ENCODE data around the gene SPDYE1. TPM values are rescaled to one million over a fixed set of nuclear protein-coding genes. Genes with fewer than 3 reads are reported as not detected.

The SPDYE1 gene
- total RNA-seq, 1 experiment from 2014 or later, result not detected

DNA sequence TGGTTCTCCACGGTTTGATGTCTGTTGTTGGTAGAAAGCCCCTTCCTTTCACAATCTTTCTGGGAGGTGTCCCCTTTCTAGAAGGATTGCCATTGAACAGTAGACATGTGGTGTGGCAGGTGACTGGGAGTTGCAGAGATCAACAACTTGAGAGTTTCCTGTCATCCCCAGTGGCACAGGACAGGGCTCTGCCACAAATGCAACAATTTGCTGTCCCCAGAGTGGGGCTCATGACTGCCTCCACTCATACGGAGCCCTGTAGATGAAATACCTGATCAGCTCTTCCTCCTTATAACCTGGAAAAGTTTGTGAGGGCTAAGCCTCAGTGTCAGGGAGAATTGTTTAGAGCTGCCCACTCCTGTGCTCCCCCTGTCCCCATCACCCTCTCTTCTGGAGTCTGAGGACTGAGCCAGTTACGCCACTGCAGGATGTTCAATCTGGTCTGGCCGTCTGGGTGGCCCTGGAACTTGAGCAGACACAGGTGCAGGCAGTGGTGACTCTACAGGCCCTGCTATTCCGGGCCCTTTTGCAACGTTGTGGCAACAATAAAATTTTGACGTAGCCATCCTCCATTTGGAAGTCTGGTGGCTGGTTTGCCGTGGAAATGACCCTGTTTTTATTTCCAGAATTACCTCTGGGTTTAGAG lies 53.3 kb downstream of the SPDYE1 start:
- in situ Hi-C loops (cut with HindIII; ENCODE audit: low pct_unique_long_range_greater_than_20kb, low sequenced_read_pairs), result no loop called here
- DNase-seq (ENCODE audit: low read depth, low spot score), result no peak

DNA sequence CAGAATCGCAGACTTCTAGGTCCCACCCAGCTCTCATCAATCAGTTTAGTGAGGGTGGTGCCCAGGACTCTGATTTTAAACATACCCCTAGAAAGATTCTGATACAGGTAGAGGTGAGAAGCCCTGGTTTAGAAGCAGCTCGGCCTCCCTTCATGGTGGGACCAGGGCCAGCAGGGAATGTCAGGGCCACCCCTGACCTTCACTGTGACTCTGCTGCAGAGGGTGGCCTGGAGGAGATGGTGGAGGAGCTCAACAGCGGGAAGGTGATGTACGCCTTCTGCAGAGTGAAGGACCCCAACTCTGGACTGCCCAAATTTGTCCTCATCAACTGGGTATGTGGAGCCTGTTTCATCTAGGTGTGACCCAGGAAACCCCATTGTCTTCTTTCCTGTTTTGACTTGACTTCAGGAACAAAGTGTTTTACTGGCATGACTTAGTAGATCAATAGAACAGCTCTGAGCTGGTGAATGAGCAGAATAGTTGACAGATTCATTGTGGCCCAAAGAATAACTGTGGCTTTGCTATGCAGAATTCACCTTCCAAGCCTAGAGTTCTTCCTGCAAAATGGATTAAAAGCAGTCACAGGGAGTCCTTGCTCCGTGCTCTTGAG lies 54.0 kb downstream of the SPDYE1 start:
- in situ Hi-C loops (cut with HindIII; ENCODE audit: low pct_unique_long_range_greater_than_20kb, low sequenced_read_pairs), result no loop called here

DNA sequence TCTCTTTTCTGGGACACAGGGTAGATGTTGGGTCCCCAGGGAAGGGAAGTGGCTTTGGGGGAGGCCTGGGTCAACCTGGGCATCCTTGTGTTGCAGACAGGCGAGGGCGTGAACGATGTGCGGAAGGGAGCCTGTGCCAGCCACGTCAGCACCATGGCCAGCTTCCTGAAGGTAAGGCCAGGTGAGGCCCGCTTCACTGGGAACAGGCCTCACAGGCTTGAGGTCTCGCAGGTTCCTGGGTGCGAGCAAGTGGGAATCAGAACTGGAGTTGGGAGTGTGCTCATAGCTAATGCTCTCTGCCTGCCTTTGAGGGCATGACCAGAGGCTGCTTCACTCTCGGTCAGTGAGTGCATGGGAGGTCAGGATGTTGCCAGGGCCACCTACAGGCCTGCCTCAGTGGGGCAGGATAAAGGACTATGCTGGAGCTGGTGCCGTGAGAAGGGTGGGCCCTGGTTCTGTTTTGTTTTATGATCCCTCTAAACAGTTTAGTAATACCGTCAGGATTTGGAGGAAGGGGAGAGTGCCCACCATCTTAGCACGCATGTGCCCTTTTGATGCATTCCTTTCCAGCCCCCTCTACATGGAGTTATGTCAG lies 55.2 kb downstream of the SPDYE1 start:
- in situ Hi-C loops (cut with HindIII; ENCODE audit: low pct_unique_long_range_greater_than_20kb, low sequenced_read_pairs), result no loop called here
- DNase-seq (ENCODE audit: low read depth, low spot score), result no peak

More for the DNA sequence above, 54.0 kb downstream of the SPDYE1 start:
- DNase-seq (ENCODE audit: low read depth, low spot score), result no peak

DNA sequence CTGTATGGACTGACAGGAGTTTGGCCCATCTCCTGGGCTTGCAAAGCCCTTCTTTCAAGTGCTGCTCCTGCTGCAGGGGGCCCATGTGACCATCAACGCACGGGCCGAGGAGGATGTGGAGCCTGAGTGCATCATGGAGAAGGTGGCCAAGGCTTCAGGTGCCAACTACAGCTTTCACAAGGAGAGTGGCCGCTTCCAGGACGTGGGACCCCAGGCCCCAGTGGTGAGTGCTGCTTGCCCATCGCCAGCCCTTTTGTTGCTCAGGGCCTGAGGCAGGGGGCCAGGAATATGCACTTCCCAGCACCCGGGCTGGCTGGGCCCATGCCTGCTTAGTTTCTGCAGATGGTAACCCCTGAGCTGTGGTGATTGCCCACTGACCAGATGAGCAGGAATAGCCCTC lies 59.0 kb downstream of the SPDYE1 start:
- in situ Hi-C loops (cut with HindIII; ENCODE audit: low pct_unique_long_range_greater_than_20kb, low sequenced_read_pairs), result no loop called here
- no peak for DNase-seq (ENCODE audit: low read depth, low spot score)

DNA sequence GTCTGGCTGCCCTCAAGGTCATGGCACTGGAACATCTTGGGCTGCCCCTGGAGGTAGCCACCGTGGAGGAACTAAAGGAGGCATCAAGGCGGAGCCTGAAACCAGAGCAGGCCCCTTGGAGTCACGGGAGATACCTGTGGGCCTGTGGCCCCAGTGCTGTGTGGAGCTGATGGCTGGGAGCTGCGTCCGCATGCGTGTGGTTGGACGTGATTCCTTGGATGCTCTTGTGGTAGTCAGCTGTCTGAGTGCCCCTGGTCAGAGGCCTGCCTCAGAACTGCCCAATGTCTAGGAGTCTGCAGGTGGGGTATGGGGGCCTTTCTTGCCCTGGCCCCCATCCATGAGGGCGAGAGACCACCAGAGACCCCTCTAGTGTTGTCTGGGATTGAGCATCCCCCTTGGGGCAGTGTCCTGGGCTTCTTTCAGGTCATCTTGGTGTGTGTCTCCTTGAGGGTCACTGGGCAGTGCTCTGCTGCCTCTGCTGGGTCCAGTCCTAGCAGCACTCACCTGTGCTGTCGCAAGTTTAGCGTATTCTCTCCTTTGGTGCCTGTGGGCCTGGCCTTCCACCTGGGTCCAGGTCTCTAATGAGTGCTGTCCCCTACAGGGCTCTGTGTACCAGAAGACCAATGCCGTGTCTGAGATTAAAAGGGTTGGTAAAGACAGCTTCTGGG lies 59.6 kb downstream of the SPDYE1 start:
- in situ Hi-C loops (cut with HindIII; ENCODE audit: low pct_unique_long_range_greater_than_20kb, low sequenced_read_pairs), result no loop called here
- DNase-seq (ENCODE audit: low read depth, low spot score), result no peak

DNA sequence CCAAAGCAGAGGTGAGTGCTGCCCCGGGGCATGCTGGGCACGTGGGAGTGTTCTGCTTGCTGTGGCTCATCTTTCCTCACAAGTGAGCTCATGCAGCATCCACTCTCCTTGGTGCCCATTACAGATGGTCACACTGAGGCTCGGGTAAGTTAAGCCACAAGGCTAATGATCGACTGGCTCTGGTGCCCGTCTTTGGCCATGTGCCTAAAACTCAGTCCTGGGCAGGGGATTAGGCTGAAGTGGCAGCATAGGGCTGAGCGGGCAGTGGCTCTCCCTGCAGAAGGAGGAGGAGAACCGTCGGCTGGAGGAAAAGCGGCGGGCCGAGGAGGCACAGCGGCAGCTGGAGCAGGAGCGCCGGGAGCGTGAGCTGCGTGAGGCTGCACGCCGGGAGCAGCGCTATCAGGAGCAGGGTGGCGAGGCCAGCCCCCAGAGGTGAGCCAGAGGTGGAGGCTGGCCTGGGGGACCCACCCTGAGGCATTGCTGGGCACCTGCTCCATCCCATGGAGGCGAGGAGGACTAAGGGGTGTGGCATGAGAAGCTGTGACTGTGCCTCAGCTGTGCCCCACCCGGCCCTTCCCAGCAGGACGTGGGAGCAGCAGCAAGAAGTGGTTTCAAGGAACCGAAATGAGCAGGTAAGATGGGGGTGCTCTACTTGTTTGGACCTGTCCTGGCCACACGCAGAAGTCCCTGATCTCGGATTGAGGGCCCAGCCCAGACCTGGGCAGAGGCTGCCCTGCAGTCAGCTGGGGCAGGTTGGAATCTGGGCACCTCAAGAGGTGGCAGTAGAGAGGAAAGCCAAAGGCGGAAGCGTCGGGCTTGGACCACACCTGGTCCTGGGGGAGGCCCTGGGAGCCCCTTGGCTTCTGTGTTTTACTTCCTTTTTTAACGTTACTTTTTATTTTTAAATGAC lies 60.4 kb downstream of the SPDYE1 start:
- in situ Hi-C loops (cut with HindIII; ENCODE audit: low pct_unique_long_range_greater_than_20kb, low sequenced_read_pairs), result no loop called here
- no peak for DNase-seq (ENCODE audit: low read depth, low spot score)

DNA sequence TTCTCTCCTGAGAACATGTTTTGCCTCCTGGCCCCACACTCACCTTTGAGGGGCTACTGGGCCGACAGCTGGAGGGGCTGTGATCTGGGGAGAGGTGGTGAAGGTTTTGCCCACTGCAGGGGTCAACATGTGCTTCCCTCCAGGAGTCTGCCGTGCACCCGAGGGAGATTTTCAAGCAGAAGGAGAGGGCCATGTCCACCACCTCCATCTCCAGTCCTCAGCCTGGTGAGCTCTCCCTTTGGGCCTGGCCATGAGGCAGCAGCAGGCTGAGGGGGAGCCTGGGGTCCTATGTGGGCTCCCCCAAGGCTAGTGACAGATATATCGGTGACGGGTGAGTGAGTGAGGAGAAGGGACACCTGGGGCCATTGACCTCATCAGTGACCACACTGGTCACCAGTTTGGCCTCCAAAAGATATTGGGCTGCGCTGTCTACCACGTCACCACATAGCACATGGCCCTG lies 61.1 kb downstream of the SPDYE1 start:
- in situ Hi-C loops (cut with HindIII; ENCODE audit: low pct_unique_long_range_greater_than_20kb, low sequenced_read_pairs), result no loop called here
- DNase-seq (ENCODE audit: low read depth, low spot score), result no peak

DNA sequence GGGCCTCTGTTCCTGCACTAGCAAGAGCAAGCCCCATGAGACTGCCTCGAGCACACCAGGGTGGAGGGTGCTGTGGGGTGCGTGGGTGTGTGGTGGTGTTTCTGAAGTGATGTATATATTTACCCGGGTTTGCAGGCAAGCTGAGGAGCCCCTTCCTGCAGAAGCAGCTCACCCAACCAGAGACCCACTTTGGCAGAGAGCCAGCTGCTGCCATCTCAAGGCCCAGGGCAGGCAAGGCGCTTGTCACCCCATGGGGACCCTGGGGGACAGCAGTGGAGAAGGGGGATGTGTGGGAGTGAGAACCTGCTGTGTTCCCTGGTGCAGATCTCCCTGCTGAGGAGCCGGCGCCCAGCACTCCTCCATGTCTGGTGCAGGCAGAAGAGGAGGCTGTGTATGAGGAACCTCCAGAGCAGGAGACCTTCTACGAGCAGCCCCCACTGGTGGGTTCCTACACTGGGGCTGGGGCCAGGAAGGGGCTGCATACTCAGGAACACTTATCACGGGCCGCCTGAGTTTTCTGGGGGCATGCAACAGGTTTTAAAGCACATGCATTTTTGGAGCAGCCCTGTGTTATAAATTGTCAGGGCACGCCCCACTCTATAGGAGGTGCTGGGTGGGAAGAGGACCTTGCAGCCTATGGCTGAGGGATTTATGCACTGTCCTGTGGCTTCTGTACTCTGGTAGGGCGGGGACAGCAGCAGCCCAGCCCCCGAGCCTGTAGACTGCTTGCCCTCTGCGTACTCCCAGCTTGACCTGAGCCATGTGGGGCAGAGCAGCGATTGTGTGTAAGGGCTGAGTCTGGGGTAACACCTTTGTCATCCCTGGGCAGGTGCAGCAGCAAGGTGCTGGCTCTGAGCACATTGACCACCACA lies 61.8 kb downstream of the SPDYE1 start:
- DNase-seq (ENCODE audit: low read depth, low spot score), result no peak
- in situ Hi-C loops (cut with HindIII; ENCODE audit: low pct_unique_long_range_greater_than_20kb, low sequenced_read_pairs), result no loop called here

Other genes starting within 250 kb of the SPDYE1 start
- 32.8 and 34.9 TPM in 2 replicates for gene BLVRA, start 239.2 kb upstream of the SPDYE1 start, total RNA-seq (2014; rRNA removed; shearing (Covaris generic))
- 137 and 144 TPM in 2 replicates for gene MRPS24, start 128.4 kb upstream of the SPDYE1 start, total RNA-seq (2014; rRNA removed; shearing (Covaris generic))
- 39.3 and 44.3 TPM in 2 replicates for gene URGCP, start 91.3 kb upstream of the SPDYE1 start, total RNA-seq (2014; rRNA removed; shearing (Covaris generic))
- 25.7 and 27.7 TPM in 2 replicates for gene UBE2D4, start 71.5 kb upstream of the SPDYE1 start, total RNA-seq (2014; rRNA removed; shearing (Covaris generic))
- gene DBNL, start 46.8 kb downstream of the SPDYE1 start, total RNA-seq (2014; rRNA removed; shearing (Covaris generic)), result 146 and 161 TPM in 2 replicates
- gene PGAM2, start 67.7 kb downstream of the SPDYE1 start, total RNA-seq (2014; rRNA removed; shearing (Covaris generic)), result not detected in 2 replicates
- gene POLM, start 84.6 kb downstream of the SPDYE1 start, total RNA-seq (2014; rRNA removed; shearing (Covaris generic)), result 12.7 and 13.7 TPM in 2 replicates
- gene AEBP1, start 106.4 kb downstream of the SPDYE1 start, total RNA-seq (2014; rRNA removed; shearing (Covaris generic)), result not detected in 2 replicates
- gene POLD2, start 125.7 kb downstream of the SPDYE1 start, total RNA-seq (2014; rRNA removed; shearing (Covaris generic)), result 167 and 172 TPM in 2 replicates
- not detected in 2 replicates for gene MYL7, start 143.4 kb downstream of the SPDYE1 start, total RNA-seq (2014; rRNA removed; shearing (Covaris generic))
- not detected in 2 replicates for gene GCK, start 191.5 kb downstream of the SPDYE1 start, total RNA-seq (2014; rRNA removed; shearing (Covaris generic))
- 159 and 163 TPM in 2 replicates for gene YKT6, start 203.1 kb downstream of the SPDYE1 start, total RNA-seq (2014; rRNA removed; shearing (Covaris generic))

All from SK-MEL-5 (cell line).